ENCODE data around the gene FOXK2.

The FOXK2 gene

GRCh38 chr17:82629748-82630147 is 110.2 kb downstream of the FOXK2 start:
- Histone ChIP-seq H3K36me3 (ENCODE audit: insufficient read depth, low read length) (peaks cover 68% of the 10 kb centered on the region), H3K4me1 (ENCODE audit: insufficient read depth, low read length) (no peaks in the 10 kb centered on the region), H3K9me3 (ENCODE audit: low read length) (no peaks in the 10 kb centered on the region), H2AFZ (ENCODE audit: low read depth, low read length) (no peak overlapping the region), H3K4me3 (ENCODE audit: low read length) (no peak overlapping the region), H3K27me3 (ENCODE audit: insufficient read depth, low read length) (no peaks in the 10 kb centered on the region)

GRCh38 chr17:82630212-82630611 is 110.7 kb downstream of the FOXK2 start:
- Histone ChIP-seq H3K4me3 (ENCODE audit: low read length) (no peak overlapping the region), H3K27me3 (ENCODE audit: insufficient read depth, low read length) (no peaks in the 10 kb centered on the region), H3K36me3 (ENCODE audit: insufficient read depth, low read length) (peaks cover 65% of the 10 kb centered on the region), H3K9me3 (ENCODE audit: low read length) (no peaks in the 10 kb centered on the region), H3K4me1 (ENCODE audit: insufficient read depth, low read length) (no peaks in the 10 kb centered on the region), H2AFZ (ENCODE audit: low read depth, low read length) (no peak overlapping the region)

GRCh38 chr17:82631544-82631943 is 112.0 kb downstream of the FOXK2 start:
- H3K36me3 ChIP-seq (ENCODE audit: insufficient read depth, low read length), result peaks cover 59% of the 10 kb centered on the region

DNA sequence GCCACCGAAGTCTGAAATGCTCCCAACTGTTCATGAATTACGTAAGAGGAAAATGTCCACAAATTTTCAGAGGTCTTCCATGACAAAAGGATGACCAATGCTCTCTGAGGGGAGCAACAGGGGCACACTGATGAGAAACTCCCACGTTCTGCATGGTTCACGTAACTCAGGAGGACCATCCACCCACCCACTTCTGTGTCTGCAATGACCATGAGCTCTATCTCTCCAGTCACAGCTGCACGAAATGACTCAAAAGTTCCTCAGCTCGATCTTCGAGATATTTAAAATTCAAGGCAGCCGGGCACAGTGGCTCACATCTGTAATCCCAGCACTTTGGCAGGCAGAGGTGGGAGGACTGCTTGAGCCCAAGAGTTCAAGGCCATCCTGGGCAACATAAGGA is 112.9 kb downstream of the FOXK2 start:
- peaks cover 57% of the 10 kb centered on the region for H3K36me3 ChIP-seq (ENCODE audit: insufficient read depth, low read length)
- H3K9me3 ChIP-seq (ENCODE audit: low read length), result peaks cover 6% of the 10 kb centered on the region
- no peak overlapping the region for H3K4me3 ChIP-seq (ENCODE audit: low read length)
- H3K4me1 ChIP-seq (ENCODE audit: insufficient read depth, low read length), result no peaks in the 10 kb centered on the region
- no peaks in the 10 kb centered on the region for H3K27me3 ChIP-seq (ENCODE audit: insufficient read depth, low read length)
- no peak overlapping the region for H2AFZ ChIP-seq (ENCODE audit: low read depth, low read length)

More at GRCh38 chr17:82631544-82631943, 112.0 kb downstream of the FOXK2 start:
- Histone ChIP-seq H3K4me3 (ENCODE audit: low read length) (no peak overlapping the region), H3K9me3 (ENCODE audit: low read length) (no peaks in the 10 kb centered on the region), H2AFZ (ENCODE audit: low read depth, low read length) (no peak overlapping the region), H3K27me3 (ENCODE audit: insufficient read depth, low read length) (no peaks in the 10 kb centered on the region), H3K4me1 (ENCODE audit: insufficient read depth, low read length) (no peaks in the 10 kb centered on the region)

GRCh38 chr17:82633343-82633742 is 113.8 kb downstream of the FOXK2 start:
- H2AFZ ChIP-seq (ENCODE audit: low read depth, low read length), result no peak overlapping the region
- H3K27me3 ChIP-seq (ENCODE audit: insufficient read depth, low read length), result no peaks in the 10 kb centered on the region
- H3K4me1 ChIP-seq (ENCODE audit: insufficient read depth, low read length), result no peaks in the 10 kb centered on the region
- H3K9me3 ChIP-seq (ENCODE audit: low read length), result peaks cover 6% of the 10 kb centered on the region
- H3K4me3 ChIP-seq (ENCODE audit: low read length), result no peak overlapping the region
- H3K36me3 ChIP-seq (ENCODE audit: insufficient read depth, low read length), result peaks cover 52% of the 10 kb centered on the region

DNA sequence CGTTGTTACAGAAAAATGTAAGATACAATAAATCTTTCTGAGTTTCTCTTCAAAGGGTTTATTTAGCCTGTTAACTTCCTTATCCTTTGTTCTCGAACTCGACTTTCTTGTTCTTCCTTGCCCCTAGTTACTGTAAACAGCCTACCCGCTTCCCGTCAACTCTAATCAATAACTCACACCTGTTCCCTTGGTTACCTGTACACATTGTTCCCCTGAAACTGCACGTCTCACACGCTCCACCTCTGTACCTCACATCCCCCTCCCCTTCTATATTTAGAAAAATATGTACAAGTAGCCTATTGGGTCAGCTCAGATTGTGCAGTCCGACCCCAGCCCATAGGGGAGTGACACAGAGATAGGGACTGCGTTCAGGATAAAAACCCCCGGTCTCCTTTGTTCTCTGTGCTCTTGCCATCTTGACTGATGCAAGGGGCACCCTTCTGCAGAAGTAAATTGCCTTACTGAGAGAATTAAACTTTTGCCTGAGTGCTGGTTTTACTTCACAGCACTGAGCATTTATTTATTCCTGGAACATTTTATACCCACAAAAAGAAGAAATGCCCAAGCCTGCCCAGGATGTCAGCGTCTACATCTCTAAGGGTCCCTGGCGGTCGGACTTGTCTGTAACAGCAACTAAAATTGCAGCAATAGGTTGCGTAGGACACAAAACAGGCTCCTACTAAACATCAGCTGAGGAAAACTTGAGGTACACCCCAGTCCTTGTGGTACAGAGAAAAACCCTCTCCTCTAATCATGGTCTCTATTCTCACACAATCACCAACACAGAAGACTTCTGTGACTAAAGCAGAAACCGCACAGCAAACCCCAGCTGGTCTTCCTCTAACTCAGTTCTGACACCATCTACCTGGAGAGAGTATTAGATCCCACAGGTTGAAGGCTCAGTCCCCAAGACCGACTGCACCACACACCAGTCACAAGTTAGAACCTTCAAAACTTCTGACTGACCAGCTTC is 117.4 kb downstream of the FOXK2 start:
- no peaks in the 10 kb centered on the region for H3K27me3 ChIP-seq (ENCODE audit: insufficient read depth, low read length)
- peaks cover 6% of the 10 kb centered on the region for H3K9me3 ChIP-seq (ENCODE audit: low read length)
- H3K4me3 ChIP-seq (ENCODE audit: low read length), result no peak overlapping the region
- peaks cover 50% of the 10 kb centered on the region for H3K36me3 ChIP-seq (ENCODE audit: insufficient read depth, low read length)
- H3K4me1 ChIP-seq (ENCODE audit: insufficient read depth, low read length), result no peaks in the 10 kb centered on the region
- H2AFZ ChIP-seq (ENCODE audit: low read depth, low read length), result no peak overlapping the region

GRCh38 chr17:82638183-82638773 is 118.7 kb downstream of the FOXK2 start:
- Histone ChIP-seq H3K4me1 (ENCODE audit: insufficient read depth, low read length) (no peaks in the 10 kb centered on the region), H3K4me3 (ENCODE audit: low read length) (no peak overlapping the region), H2AFZ (ENCODE audit: low read depth, low read length) (no peak overlapping the region), H3K9me3 (ENCODE audit: low read length) (peaks cover 6% of the 10 kb centered on the region), H3K36me3 (ENCODE audit: insufficient read depth, low read length) (peaks cover 53% of the 10 kb centered on the region), H3K27me3 (ENCODE audit: insufficient read depth, low read length) (no peaks in the 10 kb centered on the region)

DNA sequence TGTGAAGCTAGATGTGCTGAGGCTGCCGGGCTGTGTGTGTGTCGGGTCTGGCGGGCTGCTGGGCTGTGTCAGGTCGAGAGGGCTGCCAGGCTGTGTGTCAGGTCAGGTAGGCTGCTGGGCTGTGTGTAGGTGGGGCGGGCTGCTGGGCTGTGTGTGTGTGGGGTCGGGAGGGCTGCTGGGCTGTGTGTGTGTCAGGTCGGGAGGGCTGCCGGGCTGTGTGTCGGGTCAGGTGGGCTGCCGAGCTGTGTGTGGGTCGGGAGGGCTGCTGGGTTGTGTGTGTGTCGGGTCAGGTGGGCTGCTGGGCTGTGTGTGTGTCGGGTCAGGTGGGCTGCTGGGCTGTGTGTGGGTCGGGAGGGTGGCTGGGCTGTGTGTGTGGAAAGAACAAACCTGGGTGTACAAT is 120.1 kb downstream of the FOXK2 start:
- Histone ChIP-seq H3K27me3 (ENCODE audit: insufficient read depth, low read length) (no peaks in the 10 kb centered on the region), H3K36me3 (ENCODE audit: insufficient read depth, low read length) (peaks cover 57% of the 10 kb centered on the region), H3K9me3 (ENCODE audit: low read length) (peaks cover 6% of the 10 kb centered on the region), H2AFZ (ENCODE audit: low read depth, low read length) (no peak overlapping the region), H3K4me1 (ENCODE audit: insufficient read depth, low read length) (no peaks in the 10 kb centered on the region), H3K4me3 (ENCODE audit: low read length) (no peak overlapping the region)

DNA sequence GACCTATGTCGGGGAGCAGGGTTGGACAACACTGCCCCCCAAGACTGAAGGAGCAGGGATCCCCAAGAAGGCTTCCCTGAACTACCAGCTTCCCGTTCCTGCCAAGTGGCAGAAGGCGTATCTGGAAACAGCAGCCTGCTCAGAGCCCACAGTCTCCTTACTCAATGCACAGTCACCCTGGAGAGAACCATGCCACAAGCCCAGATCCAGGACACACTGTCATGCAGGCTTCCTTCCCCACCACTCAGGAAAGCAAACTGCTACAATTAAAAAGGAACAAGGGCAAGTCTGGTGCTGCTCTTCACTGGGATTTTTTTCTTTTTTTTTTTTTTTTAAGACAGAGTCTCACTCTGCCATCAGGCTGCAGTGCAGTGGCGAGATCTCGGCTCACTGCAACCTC is 120.5 kb downstream of the FOXK2 start:
- peaks cover 6% of the 10 kb centered on the region for H3K9me3 ChIP-seq (ENCODE audit: low read length)
- H2AFZ ChIP-seq (ENCODE audit: low read depth, low read length), result no peak overlapping the region
- peaks cover 58% of the 10 kb centered on the region for H3K36me3 ChIP-seq (ENCODE audit: insufficient read depth, low read length)
- H3K27me3 ChIP-seq (ENCODE audit: insufficient read depth, low read length), result no peaks in the 10 kb centered on the region
- no peaks in the 10 kb centered on the region for H3K4me1 ChIP-seq (ENCODE audit: insufficient read depth, low read length)
- H3K4me3 ChIP-seq (ENCODE audit: low read length), result no peak overlapping the region

DNA sequence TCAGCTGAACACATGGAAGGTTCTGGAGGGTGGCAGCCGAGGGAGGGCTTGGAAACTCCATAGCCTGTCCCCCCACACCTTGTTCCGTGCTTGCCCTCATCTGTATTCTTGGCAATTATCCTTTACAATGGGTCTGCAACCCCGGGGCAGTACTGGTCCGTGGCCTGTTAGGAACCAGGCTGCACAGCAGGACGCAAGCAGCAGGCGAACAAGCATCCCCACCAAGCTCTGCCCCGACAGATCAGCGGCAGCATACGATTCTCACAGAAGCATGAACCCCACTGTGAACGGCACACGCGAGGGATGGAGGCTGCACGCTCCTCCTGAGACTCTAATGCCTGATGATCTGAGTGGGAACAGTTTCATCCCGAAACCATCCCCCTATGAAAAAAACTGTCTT is 122.5 kb downstream of the FOXK2 start:
- peaks cover 51% of the 10 kb centered on the region for H3K36me3 ChIP-seq (ENCODE audit: insufficient read depth, low read length)
- H3K9me3 ChIP-seq (ENCODE audit: low read length), result peaks cover 3% of the 10 kb centered on the region

DNA sequence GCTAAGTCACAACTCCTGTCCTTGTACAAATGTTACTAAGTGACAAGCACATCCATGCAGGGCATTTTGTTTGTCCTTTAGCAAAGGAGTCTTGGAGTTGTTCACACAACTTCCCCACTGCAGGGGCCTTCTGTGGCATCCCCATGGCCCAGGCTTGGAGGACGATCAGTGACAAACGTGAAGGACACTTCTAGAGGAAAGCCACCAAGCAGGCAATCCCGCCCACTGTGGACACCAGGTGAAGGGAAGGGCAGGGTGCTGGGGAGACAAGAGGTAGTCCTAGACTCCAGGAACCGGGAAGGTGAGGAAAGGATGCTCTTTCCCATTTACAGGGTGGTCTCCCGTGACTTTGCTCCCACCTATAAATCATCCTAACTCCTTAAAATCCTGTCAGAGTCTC is 124.6 kb downstream of the FOXK2 start:
- H3K4me3 ChIP-seq (ENCODE audit: low read length), result no peak overlapping the region
- H3K36me3 ChIP-seq (ENCODE audit: insufficient read depth, low read length), result peaks cover 45% of the 10 kb centered on the region
- no peaks in the 10 kb centered on the region for H3K9me3 ChIP-seq (ENCODE audit: low read length)
- peaks cover 18% of the 10 kb centered on the region for H3K4me1 ChIP-seq (ENCODE audit: insufficient read depth, low read length)
- H2AFZ ChIP-seq (ENCODE audit: low read depth, low read length), result no peak overlapping the region
- no peaks in the 10 kb centered on the region for H3K27me3 ChIP-seq (ENCODE audit: insufficient read depth, low read length)

More for the DNA sequence above, 122.5 kb downstream of the FOXK2 start:
- H3K4me3 ChIP-seq (ENCODE audit: low read length), result no peak overlapping the region
- H3K4me1 ChIP-seq (ENCODE audit: insufficient read depth, low read length), result peaks cover 10% of the 10 kb centered on the region
- H3K27me3 ChIP-seq (ENCODE audit: insufficient read depth, low read length), result no peaks in the 10 kb centered on the region
- no peak overlapping the region for H2AFZ ChIP-seq (ENCODE audit: low read depth, low read length)

DNA sequence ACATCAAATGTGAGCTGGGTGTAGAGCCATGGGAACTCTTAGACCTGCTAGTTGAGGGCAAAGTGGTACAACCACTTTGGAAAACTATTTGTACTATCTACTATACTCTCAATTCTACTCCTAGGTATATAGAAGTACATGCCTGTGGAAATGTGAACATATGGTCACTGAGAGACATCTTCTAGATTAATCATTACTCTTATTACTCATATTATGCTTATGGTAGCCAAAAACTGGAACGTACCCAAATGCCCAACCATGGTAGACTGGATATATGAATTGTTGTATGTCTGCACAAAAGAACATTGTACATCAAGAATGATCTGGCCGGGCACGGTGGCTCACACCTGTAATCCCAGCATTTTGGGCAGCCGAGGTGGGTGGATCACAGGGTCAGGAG is 126.0 kb downstream of the FOXK2 start:
- Histone ChIP-seq H3K27me3 (ENCODE audit: insufficient read depth, low read length) (no peaks in the 10 kb centered on the region), H3K36me3 (ENCODE audit: insufficient read depth, low read length) (peaks cover 36% of the 10 kb centered on the region), H2AFZ (ENCODE audit: low read depth, low read length) (no peak overlapping the region), H3K9me3 (ENCODE audit: low read length) (no peaks in the 10 kb centered on the region), H3K4me3 (ENCODE audit: low read length) (no peak overlapping the region), H3K4me1 (ENCODE audit: insufficient read depth, low read length) (peaks cover 18% of the 10 kb centered on the region)

DNA sequence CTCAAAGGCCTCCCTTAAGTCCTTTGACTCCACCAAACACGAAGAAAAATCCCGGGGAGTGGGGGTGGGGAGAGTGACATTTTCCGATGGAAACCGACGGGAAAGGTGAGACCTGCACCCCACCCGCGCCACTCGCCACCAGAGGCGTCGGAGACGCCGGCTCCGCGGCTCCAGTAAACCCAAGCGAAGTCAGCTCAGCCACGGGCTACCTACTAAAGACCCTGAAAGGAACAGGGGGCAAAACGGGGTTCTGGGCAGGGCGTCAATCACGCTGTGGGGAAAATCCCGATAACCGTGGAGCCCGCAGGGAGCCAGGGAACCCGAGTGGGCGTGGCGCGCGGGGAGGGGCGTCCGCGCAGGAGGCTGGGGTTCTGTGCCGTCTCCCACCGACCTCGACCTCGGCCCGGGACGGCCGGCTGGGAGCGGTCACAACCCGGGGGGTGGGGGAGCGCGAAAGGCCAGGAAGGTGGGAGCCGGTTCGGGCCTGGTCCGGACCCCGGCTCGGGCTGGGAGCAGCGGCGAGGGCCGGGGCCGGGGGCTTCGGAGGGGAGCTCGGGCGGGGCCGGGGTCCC is 128.1 kb downstream of the FOXK2 start:
- Histone ChIP-seq H3K4me3 (ENCODE audit: low read length) (peak overlapping the region; percentile 88), H2AFZ (ENCODE audit: low read depth, low read length) (peak overlapping the region; percentile 62), H3K36me3 (ENCODE audit: insufficient read depth, low read length) (peaks cover 19% of the 10 kb centered on the region), H3K9me3 (ENCODE audit: low read length) (no peaks in the 10 kb centered on the region), H3K4me1 (ENCODE audit: insufficient read depth, low read length) (peaks cover 18% of the 10 kb centered on the region), H3K27me3 (ENCODE audit: insufficient read depth, low read length) (no peaks in the 10 kb centered on the region)

Measured in neuron (in vitro differentiated cells).